DMS53 (cell line): Measurements from ENCODE around the gene WNT3.
"Not testable (repeated sequence)": the region's sequence is repeated elsewhere in the genome, so short reads cannot be mapped to it uniquely, and the experiment has no call there.

Experiments
- DNase-seq: peaks from one replicate; lab custom pipeline; 2025; lab: John Stamatoyannopoulos, UW

WNT3 gene

DNA sequence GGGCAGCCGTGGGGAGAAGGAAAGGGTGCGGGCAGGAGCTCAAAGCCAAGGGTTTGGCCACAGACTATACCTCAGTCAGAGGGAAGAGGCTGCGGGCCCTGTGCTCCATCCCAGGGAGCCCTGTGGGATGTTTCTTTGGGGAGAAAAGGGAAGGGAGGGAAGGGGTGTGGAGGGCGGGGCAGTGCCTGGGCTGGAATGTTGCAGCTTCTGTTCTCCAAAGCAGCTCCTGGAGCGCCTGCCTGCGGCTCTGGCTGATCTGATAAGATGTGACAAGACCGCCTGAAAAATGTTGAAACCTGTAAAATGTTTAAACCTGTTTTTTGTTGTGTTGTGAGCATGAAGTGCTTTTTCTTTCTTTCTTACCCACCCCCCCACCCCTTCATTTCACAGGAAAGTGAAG, 32.8 kb downstream of the WNT3 start:
- DNase-seq, result no peak

GRCh38 chr17:46783031-46783593, 35.4 kb downstream of the WNT3 start:
- DNase-seq, result peak; percentile 86

GRCh38 chr17:46782250-46782953, 36.1 kb downstream of the WNT3 start:
- DNase-seq, result peak; percentile 80

DNA sequence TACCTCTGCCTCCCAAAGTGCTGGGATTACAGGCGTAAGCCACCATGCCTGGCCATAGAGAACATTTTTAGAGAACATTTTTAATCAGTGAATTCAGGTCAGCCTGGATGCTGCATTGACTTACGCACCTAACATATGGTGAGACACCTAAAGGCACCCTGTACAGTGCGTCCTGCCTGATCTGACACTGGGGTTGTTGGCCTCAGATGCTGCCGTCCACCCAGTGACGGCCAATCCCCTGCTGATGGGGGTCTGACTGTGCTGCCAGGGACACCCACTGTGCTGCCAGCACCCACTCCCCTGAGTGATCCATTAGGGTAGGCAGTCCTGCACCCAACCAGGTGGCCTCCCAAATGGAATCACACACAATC, 38.5 kb downstream of the WNT3 start:
- DNase-seq, result no peak

DNA sequence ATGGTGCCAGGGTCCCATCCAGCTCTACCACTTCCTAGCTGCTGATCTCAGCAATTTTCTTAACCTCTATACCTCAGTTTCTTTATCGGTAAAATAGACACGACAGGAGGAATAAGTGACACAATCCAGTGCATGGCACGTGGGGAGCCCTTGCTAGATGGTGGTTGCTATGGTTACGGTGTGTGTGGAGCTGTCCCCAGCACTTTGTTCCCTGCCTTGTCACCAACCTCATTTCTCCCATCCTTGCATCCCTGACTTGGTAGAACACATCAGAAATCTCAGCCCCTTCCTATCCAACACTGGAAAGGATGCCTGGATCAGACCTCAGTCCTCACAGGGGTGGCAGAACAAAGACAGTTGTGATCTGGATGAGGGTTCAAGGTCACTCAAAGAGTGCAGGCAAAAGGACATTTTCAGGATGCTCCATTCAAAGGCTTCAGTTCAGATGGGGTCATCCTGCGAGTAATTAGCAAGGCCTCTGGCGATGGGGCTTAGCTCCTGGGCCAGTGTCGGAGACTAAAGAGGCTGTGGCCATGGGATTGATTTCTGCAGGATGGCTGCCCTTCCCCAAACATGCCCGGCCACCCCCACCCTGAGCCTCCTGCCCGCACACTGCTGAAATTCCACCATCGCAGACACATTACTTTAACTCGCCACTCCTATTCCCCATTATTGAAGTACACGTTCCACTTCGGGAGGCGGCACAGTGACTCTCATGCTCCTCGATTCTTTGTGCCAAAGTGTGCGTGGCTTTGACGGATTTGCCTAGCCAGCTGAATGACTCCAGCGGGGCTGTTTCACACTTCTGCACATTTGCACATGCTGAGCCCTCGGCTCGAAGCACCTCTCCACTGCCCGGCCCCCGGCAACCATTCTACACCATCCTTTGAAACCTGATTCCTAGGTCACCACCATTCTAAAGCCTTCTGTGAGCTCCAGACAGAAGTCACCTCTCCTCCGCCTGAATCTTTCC, 40.3 kb downstream of the WNT3 start:
- DNase-seq, result peak; percentile 63

- no peak for DNase-seq
Measured at GRCh38 chr17:46776298-46777005, 42.0 kb downstream of the WNT3 start.

DNA sequence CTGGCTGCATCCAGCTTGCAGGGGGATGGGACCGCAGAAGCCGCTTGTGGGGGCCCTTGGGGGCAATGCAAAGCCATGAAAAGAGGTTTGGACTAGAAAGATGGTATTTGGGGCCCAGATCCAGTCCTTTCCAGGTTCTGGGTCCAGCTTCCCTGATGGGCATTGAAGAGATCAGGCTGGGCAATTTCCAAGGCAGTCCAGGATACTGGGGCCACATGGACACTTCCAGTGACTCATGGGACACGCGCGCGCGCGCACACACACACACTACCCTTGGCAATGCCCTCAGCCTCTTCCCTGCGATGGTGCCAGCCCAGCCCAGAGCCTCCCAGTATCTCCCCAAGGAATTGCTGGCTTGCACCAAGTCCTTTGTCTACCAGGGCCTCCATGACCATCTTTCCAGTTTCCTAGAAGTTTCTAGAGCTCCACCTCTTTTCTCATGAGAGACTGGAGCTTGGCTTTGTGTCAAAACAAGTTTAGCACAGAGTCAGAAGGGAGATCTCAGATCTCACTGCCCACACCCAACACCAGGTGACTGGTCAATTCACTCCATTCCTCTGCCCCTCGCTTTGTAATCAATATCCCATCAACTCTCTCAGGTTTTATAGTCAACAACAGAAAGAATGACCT, 44.3 kb downstream of the WNT3 start:
- peak; percentile 49 for DNase-seq

GRCh38 chr17:46773676-46774075, 44.8 kb downstream of the WNT3 start:
- no peak for DNase-seq

GRCh38 chr17:46773221-46773605, 45.3 kb downstream of the WNT3 start:
- no peak for DNase-seq

GRCh38 chr17:46772475-46773220, 45.8 kb downstream of the WNT3 start:
- DNase-seq, result peak; percentile 46

GRCh38 chr17:46771561-46772474, 46.7 kb downstream of the WNT3 start:
- peak; percentile 80 for DNase-seq

- DNase-seq, result peak; percentile 87
Measured at GRCh38 chr17:46770818-46771560, 47.5 kb downstream of the WNT3 start.

DNA sequence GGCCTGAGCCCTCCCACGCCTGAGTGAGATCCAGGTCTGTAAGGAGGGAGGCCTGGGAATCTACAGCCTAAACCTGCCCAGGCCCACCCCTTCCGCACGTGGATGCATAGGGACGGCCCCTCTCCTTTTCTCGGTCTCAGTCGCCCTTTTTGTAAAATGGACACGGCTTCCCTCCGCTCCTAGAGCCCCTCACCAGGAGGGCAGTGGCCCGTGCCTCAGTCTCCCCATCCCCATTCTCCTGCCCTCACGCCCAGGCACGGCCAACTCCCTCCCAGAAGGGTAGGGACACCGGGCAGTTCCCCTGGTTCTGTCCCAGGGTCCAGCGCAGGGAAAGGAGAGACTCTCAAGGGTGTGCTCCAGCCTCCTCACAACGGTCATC, 48.1 kb downstream of the WNT3 start:
- no peak for DNase-seq

- no peak for DNase-seq
Measured at GRCh38 chr17:46769531-46770438, 48.7 kb downstream of the WNT3 start.

DNA sequence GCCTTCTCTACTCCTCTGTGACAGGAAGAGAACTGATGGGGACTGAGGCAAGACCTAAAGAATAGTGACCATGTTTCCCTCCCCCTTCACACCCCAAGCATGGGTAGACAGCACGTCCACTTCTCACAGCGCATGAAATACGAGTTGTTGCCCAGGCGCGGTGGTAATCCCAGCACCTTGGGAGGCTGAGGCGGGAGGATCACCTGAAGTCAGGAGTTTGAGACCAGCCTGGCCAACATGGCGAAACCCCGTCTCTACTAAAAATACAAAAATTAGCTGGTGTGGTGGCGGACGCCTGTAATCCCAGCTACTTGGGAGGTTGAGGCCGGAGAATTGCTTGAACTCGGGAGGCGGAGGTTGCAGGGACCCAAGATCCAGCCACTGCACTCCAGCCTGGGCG, 49.6 kb downstream of the WNT3 start:
- not testable (repeated sequence) for DNase-seq

DNA sequence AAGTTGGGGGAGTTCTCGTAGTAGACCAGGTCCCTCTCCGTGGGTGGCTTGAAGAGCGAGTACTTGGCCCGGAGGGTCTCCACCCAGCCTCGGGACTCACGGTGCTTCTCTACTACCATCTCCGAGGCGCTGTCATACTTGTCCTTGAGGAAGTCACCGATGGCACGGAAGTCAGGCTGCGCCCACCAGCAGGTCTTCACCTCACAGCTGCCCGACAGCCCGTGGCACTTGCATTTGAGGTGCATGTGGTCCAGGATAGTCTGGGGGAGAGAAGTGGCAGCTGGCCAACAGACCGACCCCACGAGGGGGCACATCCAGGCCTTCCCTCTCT, 50.0 kb downstream of the WNT3 start:
- DNase-seq, result no peak

DNA sequence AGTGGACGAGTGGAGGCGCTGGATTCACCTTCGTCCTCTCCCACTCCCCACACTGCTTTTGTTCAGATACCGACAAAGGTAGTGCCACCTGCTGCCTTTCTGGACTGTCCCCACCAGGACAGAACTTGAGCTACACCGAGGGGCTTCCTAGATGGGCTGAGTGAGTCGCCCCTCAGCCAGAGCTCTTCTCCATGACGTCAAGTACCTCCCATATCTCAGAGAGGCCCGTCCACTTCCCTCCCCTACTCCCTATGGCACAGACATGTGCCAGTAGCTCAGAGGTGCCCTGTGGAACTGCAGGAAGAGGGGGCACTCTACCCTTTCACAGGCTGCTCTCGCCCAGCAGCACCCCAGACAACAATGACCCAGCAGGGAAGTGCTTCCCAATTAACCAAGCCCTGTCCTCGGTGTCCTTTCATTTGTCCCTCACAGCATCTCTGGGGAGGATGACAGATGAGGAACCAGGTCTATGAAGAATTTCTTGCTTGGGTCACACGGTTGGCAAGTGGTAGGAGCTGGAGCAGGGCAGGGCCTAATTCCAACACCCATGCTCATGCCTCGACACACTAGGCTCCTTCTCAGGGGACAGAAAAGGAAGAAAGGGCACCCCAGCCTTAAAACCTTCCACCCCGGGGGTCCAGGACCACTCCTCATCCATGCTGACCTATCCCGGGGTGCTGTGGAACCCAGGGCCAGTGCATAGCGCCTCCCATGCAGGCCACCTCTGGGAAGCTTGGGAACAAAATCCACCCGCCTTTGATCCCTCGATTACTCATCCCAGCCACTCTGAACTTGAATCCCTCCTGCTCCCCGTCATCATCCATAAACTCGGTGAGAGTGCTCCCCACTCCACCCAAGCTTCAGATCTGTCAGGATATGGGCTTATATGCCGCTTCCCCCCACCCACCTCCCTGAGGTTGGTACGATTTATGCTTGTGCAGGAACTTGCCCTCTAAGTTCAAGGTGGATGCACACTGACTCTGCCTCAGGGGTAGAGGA, 51.7 kb downstream of the WNT3 start:
- no peak for DNase-seq
